ENCODE measurements around the gene RASL11A. TPM values are rescaled to one million over a fixed set of nuclear protein-coding genes. Genes with fewer than 3 reads are reported as not detected.
"Not testable (repeated sequence)": the region's sequence is repeated elsewhere in the genome, so short reads cannot be mapped to it uniquely, and the experiment has no call there.

Gene RASL11A
- total RNA-seq, 1 experiment from 2014 or later: 3.8 TPM

DNA sequence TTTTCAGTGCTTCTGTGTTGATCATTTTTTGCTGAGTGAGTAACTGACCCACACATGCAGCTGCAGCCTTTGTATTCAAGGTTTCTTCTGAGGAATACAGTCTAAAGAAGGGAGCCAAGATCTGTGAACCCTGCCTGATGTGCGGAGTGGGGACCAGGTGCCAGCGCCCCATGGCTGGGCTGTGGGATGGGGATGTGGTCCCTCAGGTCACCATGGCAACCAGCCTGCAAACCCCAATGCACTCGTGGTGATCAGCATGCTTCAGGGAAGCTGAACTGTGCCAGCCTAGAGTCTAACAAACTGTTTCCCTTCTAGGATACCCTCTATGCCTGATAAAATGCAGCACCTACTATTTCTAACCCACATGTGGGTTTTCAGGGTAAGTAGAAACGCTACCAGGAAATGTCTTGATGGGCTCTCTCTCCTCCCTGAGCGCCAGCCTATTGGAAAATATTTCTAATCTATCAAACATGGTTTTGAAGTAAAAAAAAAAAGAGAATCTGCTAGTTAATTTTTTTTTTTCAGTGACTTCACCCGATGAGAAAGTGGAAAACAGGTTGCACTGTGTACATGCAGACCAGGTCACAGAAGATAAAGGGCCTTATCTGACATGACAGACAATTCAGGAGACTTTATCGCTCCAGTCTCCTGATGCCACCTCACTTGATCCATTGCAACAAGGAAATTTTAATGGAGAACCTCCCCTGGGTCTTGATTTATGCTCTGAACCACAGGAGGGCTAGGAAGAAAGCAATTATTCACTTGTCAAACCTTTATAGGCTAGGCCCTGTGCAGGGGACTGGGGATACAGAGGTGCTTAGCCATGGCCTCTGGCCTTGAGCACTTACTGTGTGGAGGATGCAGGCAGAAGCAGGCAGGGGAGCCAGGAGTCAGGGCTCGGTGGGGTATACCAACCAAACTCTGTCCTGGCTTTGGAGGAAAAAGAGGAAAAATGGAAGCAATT is 51.1 kb downstream of the RASL11A start:
- Histone ChIP-seq H3K36me3 (ENCODE audit: low read depth) (no peaks in the 10 kb centered on the region), H3K9me3 (ENCODE audit: insufficient read depth, low read depth) (no peaks in the 10 kb centered on the region), H4K20me1 (ENCODE audit: insufficient read depth) (no peaks in the 10 kb centered on the region), H3K27me3 (ENCODE audit: insufficient read depth, low read depth) (peaks cover 30% of the 10 kb centered on the region), H2AFZ (no peak overlapping the region), H3K4me1 (replicated peaks; ENCODE audit: insufficient read depth) (no peaks in the 10 kb centered on the region), H3K79me2 (ENCODE audit: low read depth) (no peaks in the 10 kb centered on the region), H3K4me3 (no peak overlapping the region), H3K4me2 (no peak overlapping the region), H3K27ac (no peak overlapping the region), H3F3A (ENCODE audit: insufficient read depth, low read depth) (no peaks in the 10 kb centered on the region), H3K9me2 (ENCODE audit: insufficient read depth) (no peaks in the 10 kb centered on the region)
- ChIA-PET POLR2A (ENCODE audit: unreplicated experiment) (no interaction called here), CTCF (no interaction called here)
- intact Hi-C loops (cut with micrococcal nuclease; ENCODE audit: unreplicated experiment): no loop called here
- TF ChIP-seq, protein P1, sequence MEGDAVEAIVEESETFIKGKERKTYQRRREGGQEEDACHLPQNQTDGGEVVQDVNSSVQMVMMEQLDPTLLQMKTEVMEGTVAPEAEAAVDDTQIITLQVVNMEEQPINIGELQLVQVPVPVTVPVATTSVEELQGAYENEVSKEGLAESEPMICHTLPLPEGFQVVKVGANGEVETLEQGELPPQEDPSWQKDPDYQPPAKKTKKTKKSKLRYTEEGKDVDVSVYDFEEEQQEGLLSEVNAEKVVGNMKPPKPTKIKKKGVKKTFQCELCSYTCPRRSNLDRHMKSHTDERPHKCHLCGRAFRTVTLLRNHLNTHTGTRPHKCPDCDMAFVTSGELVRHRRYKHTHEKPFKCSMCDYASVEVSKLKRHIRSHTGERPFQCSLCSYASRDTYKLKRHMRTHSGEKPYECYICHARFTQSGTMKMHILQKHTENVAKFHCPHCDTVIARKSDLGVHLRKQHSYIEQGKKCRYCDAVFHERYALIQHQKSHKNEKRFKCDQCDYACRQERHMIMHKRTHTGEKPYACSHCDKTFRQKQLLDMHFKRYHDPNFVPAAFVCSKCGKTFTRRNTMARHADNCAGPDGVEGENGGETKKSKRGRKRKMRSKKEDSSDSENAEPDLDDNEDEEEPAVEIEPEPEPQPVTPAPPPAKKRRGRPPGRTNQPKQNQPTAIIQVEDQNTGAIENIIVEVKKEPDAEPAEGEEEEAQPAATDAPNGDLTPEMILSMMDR (conservative IDR thresholded peaks at IDR 0.05): no peak
- TF ChIP-seq EZH2 (IDR thresholded peaks at IDR 0.05; ENCODE audit: low read depth): no peak
- no TSS peak for BruUV-seq (replicated peaks)
- no peak for DNase-seq

DNA sequence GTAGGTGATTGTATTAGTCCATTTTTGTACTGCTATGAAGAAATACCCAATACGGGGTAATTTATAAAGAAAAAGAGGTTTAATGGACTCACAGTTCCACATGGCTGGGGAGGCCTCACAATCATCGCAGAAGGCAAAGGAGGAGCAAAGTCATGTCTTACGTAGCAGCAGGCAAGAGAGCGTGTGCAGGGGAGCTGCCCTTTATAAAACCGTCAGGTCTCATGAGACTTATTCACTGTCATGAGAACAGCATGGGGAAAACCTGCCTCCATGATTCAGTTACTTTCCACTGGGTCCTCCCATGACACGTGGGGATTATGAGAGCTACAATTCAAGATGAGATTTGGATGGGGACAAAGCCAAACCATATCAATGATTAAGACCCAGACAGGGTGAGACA is 51.8 kb downstream of the RASL11A start:
- H2AFZ ChIP-seq; H4K20me1 ChIP-seq (ENCODE audit: insufficient read depth); H3K4me3 ChIP-seq; H3K27ac ChIP-seq; POLR2A ChIA-PET (ENCODE audit: unreplicated experiment); intact Hi-C loops (cut with micrococcal nuclease; ENCODE audit: unreplicated experiment); DNase-seq; H3K9me3 ChIP-seq (ENCODE audit: insufficient read depth, low read depth); H3K79me2 ChIP-seq (ENCODE audit: low read depth); H3F3A ChIP-seq (ENCODE audit: insufficient read depth, low read depth); CTCF ChIA-PET; BruUV-seq (replicated peaks); H3K4me1 ChIP-seq (replicated peaks; ENCODE audit: insufficient read depth); H3K9me2 ChIP-seq (ENCODE audit: insufficient read depth); H3K36me3 ChIP-seq (ENCODE audit: low read depth); H3K4me2 ChIP-seq: not testable (repeated sequence)
- peaks cover 30% of the 10 kb centered on the region for H3K27me3 ChIP-seq (ENCODE audit: insufficient read depth, low read depth)

Other genes with a start within 250 kb of the RASL11A start
- gene USP12, start 99.0 kb upstream of the RASL11A start, total RNA-seq (2021): 15.4 and 20.8 TPM in 2 replicates
- gene RPL21, start 19.3 kb upstream of the RASL11A start, total RNA-seq (2021): 711 and 754 TPM in 2 replicates
- 105 and 130 TPM in 2 replicates for gene GTF3A, start 153.8 kb downstream of the RASL11A start, total RNA-seq (2021)
- gene MTIF3, start 179.7 kb downstream of the RASL11A start, total RNA-seq (2021): 22.9 and 28.3 TPM in 2 replicates

All from PC-9 (cell line).